HEK293T (cell line): ENCODE data around the gene ADAMTS8.

Experiments used
- CTCF ChIA-PET: fragments of 350-600 bp; formaldehyde crosslinking; extraction: SDS; loops from one replicate; lab custom pipeline; 2021; ENCODE audit warnings: antibody characterized with exemption, inconsistent platforms; lab: Yijun Ruan, JAX
- POLR2A ChIA-PET: fragments of 350-600 bp; formaldehyde crosslinking; extraction: SDS; loops from one replicate; lab custom pipeline; 2020; ENCODE audit warnings: antibody characterized with exemption, inconsistent platforms; lab: Yijun Ruan, JAX
- DNase-seq: peaks from one replicate; pipeline ENCODE4 v3.0.0; 2012; ENCODE audit warnings: mixed read lengths; ENCODE audit errors: extremely low spot score
- ARNT ChIP-seq: fragments of 450-650 bp; IDR thresholded peaks from 2 replicates; pipeline ENCODE4 v1.6.1; 2017; ENCODE audit warnings: mild to moderate bottlenecking
- BHLHE40 ChIP-seq: fragments of 450-650 bp; IDR thresholded peaks from 2 replicates; pipeline ENCODE4 v1.6.1; 2016; ENCODE audit warnings: mild to moderate bottlenecking, moderate library complexity, borderline replicate concordance
- CTBP1 ChIP-seq: fragments of 450-650 bp; IDR thresholded peaks from 2 replicates; pipeline ENCODE4 v1.6.1; 2016; ENCODE audit warnings: borderline replicate concordance
- ELF4 ChIP-seq: fragments of 450-650 bp; IDR thresholded peaks from 2 replicates; pipeline ENCODE4 v1.6.1; 2017; ENCODE audit warnings: antibody characterized with exemption
- FOXA1 ChIP-seq: fragments of 450-650 bp; IDR thresholded peaks from 2 replicates; pipeline ENCODE4 v1.6.1; 2016; ENCODE audit warnings: mild to moderate bottlenecking
- FOXK2 ChIP-seq: fragments of 450-650 bp; IDR thresholded peaks from 2 replicates; pipeline ENCODE4 v1.6.1; 2016; ENCODE audit warnings: mild to moderate bottlenecking
- FOXM1 ChIP-seq: fragments of 450-650 bp; IDR thresholded peaks from 2 replicates; pipeline ENCODE4 v1.6.1; 2017; ENCODE audit warnings: mild to moderate bottlenecking, borderline replicate concordance
- HDGF ChIP-seq: fragments of 450-650 bp; IDR thresholded peaks from 2 replicates; pipeline ENCODE4 v1.6.1; 2017; ENCODE audit warnings: antibody characterized with exemption, borderline replicate concordance
- L3MBTL2 ChIP-seq: fragments of 450-650 bp; conservative IDR thresholded peaks from 2 replicates; pipeline ENCODE4 v1.6.1; 2016; ENCODE audit warnings: mild to moderate bottlenecking
- LEF1 ChIP-seq: fragments of 450-650 bp; IDR thresholded peaks from 2 replicates; pipeline ENCODE4 v1.6.1; 2017; ENCODE audit warnings: mild to moderate bottlenecking, borderline replicate concordance
- NFRKB ChIP-seq: fragments of 450-650 bp; IDR thresholded peaks from 2 replicates; pipeline ENCODE4 v1.6.1; 2016; ENCODE audit warnings: mild to moderate bottlenecking, moderate library complexity
- SP1 ChIP-seq: fragments of 450-650 bp; IDR thresholded peaks from 2 replicates; pipeline ENCODE4 v1.6.1; 2017
- SUZ12 ChIP-seq: fragments of 450-650 bp; IDR thresholded peaks from 2 replicates; pipeline ENCODE4 v1.6.1; 2016; ENCODE audit warnings: mild to moderate bottlenecking
- TARDBP ChIP-seq: fragments of 450-650 bp; IDR thresholded peaks from 2 replicates; pipeline ENCODE4 v1.6.1; 2016
- ZNF384 ChIP-seq: fragments of 450-650 bp; IDR thresholded peaks from 2 replicates; pipeline ENCODE4 v1.6.1; 2016
- TF ChIP-seq, protein P1 (sequence below): fragments of 450-650 bp; IDR thresholded peaks from 2 replicates; pipeline ENCODE4 v1.6.1; 2016

Gene ADAMTS8

DNA sequence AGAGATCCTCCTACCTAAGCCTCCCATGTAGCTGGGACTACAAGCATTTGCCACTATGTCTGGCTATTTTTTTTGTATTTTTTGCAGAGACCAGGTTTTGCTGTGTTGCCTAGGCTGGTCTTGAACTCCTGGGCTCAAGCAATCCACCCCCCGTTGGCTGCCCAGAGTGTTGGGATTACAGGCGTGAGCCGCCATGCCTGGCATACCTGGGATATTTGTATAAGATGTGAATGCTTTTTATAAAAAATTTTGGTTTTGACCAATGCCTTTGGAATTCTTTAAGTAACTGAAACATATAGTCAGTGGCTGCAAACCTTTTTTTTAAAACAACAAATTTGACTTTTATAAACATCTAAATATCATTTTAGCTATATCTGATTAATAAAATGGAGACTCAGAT is 42.4 kb downstream of the ADAMTS8 start:
- ChIA-PET POLR2A (no interaction called here), CTCF (no interaction called here)
- no peak for TF ChIP-seq HDGF
- no peak for TF ChIP-seq ELF4
- TF ChIP-seq NFRKB = no peak
- no peak for TF ChIP-seq SUZ12
- TF ChIP-seq BHLHE40 = no peak
- TF ChIP-seq ARNT = no peak
- no peak for TF ChIP-seq L3MBTL2
- no peak for TF ChIP-seq FOXM1
- TF ChIP-seq LEF1 = no peak
- no peak for TF ChIP-seq FOXK2
- DNase-seq = no peak

DNA sequence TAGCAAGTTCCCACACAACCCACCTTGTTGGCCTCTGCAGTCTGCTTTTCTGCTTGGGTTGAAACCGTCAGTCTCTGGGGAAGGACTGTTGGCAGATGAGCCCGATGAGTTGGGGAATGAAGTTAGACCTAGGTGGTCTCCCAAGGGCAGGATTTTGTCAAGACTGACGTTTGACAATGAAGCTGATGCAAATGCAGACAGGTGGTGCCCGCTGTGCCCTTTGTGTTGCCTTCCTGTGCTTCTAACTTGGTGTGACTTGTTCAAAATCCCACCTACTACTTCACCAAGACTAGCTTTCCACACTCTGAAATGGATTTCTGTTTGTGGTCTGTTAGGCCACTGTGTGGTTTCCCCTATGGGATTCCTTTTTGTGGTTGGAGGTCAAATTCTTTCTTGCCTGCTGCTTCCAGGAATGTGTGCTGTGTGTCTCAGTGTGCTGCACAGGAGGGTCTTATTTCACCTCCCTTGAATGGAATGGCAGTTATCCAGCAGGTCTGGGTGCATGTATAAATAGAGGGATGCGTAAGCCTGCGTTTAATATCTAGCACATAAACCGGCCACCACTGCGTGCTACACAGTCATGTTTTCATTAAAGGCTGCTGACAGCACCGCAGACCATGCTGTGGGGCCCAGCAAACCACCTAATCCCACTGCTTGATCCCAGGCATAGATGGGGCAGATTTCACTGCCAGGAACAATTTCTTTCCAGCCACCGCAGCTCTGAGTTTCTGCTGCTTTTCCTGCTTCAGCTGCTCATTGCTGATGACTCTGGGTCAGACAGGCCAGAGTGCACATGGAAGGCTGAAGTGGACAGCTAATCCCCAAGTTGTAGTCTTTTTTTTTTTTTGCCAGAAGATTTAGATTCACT is 44.8 kb downstream of the ADAMTS8 start:
- DNase-seq = no peak
- no peak for TF ChIP-seq SP1
- TF ChIP-seq SUZ12 = no peak
- TF ChIP-seq CTBP1 = no peak
- TF ChIP-seq FOXM1 = no peak
- no peak for TF ChIP-seq NFRKB
- TF ChIP-seq ELF4 = no peak
- TF ChIP-seq TARDBP = no peak
- CTCF ChIA-PET = no interaction called here
- POLR2A ChIA-PET = no interaction called here

DNA sequence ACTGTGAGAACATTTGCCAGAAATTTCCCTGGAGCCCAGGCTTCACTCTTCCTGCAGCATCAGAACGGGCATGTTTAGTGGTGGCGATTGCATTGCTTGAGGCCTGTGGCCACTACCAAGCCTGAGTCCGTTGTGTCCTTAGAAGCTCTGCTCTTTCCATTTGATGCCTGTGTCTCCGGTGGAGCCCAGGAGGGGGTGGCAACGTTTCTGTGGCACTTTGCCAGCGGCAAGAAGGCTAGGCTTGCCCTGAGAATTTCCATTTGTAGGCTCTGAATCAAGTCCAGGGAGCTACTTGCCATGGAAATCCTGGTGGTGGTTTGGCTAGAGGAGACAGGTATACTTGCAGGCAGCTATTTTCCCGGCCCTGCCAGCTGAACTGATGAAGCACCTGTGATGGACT is 47.1 kb downstream of the ADAMTS8 start:
- no peak for TF ChIP-seq FOXA1
- no peak for TF ChIP-seq HDGF
- TF ChIP-seq LEF1 = no peak
- TF ChIP-seq ELF4 = no peak
- no peak for TF ChIP-seq ZNF384
- TF ChIP-seq, protein P1, sequence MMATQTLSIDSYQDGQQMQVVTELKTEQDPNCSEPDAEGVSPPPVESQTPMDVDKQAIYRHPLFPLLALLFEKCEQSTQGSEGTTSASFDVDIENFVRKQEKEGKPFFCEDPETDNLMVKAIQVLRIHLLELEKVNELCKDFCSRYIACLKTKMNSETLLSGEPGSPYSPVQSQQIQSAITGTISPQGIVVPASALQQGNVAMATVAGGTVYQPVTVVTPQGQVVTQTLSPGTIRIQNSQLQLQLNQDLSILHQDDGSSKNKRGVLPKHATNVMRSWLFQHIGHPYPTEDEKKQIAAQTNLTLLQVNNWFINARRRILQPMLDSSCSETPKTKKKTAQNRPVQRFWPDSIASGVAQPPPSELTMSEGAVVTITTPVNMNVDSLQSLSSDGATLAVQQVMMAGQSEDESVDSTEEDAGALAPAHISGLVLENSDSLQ = no peak
- TF ChIP-seq FOXM1 = no peak

DNA sequence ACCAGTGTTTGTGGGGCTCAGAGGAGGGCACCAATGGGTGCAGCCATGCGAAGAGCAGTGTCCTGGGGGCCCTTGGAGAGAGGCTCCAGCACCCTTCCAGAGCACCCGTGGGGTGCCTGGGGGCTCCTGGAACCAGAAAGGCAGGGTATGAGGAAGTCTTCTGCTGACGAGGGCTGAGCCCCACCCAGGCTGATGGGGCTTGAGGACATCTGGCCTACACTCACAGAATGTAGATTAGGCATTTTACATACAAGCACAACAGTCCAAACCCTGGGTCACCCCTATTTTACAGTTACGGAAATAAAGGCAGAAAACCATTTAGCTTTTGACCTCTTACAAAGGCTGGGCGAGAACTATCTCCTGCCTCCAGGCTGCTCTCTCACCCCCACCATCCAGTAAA is 47.6 kb downstream of the ADAMTS8 start:
- no peak for DNase-seq
- ChIA-PET POLR2A (no interaction called here), CTCF (no interaction called here)
- TF ChIP-seq, protein P1 = no peak
- TF ChIP-seq LEF1 (no peak), ZNF384 (no peak), SP1 (no peak), FOXM1 (no peak), L3MBTL2 (no peak), HDGF (no peak), FOXA1 (no peak), SUZ12 (no peak), FOXK2 (no peak), TARDBP (no peak), CTBP1 (no peak), BHLHE40 (no peak), ELF4 (no peak), ARNT (no peak), NFRKB (no peak)

More for the DNA sequence above, 47.1 kb downstream of the ADAMTS8 start:
- CTCF ChIA-PET = no interaction called here
- POLR2A ChIA-PET = no interaction called here
- no peak for DNase-seq

DNA sequence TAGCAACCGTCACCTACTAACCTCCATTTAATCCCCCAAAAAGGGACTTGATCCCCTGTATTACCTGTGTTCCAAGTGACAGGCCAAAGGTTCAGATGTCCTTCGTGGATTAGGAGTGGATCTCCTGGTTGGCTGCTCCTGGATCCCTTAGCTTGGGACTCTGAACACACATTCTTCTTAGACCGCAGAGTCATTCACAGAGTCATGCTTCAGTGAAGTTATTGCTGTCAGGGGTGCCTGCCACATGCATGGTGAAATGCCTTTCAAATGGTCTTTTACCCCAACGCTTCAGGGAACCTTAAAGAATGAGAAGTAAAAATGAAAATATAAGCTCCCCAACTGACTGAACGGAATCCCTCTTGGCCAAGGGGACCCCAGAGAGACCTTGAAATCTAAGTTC is 49.1 kb downstream of the ADAMTS8 start:
- DNase-seq = no peak
- CTCF ChIA-PET = no interaction called here
- POLR2A ChIA-PET = no interaction called here
- TF ChIP-seq L3MBTL2 (no peak), FOXK2 (no peak), ELF4 (no peak), SP1 (no peak), NFRKB (no peak), FOXA1 (no peak), CTBP1 (no peak), LEF1 (no peak), ARNT (no peak), SUZ12 (no peak), BHLHE40 (no peak), HDGF (no peak), ZNF384 (no peak)
- TF ChIP-seq, protein P1 = no peak

DNA sequence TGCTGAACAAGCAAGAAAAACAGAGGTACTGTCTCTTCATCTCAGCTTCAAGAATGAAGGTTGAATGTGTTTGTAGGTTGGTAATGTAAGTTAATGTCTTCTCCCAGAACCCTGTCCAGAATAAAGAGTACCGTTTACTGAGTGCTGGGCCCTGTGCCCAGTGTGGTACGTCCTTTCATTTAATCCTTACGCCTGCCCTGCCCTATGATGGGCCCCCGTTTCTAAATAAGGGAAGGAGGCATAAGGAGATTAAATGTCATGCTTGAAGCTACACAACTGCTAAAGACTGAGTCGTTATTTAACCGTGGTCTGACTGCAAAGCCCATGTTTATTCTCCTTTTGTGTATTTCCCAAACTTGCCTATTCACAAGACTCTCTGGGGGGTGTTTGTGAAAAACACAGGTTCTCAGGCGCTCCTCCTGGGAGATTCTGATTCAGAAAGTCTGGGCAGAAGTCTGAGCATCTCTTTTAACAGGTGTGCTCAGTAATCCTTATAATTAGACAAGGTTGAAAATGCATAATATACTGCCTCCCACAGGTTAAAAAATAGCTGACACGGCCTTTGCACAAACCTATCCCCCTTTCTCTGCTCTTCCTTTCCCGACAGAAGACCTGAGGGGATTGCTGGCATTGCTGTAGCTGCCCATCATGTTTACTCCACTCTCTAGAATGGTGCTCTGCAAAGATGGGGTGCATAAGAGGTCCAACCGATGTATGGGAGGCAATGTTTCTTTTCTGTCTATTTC is 57.4 kb downstream of the ADAMTS8 start:
- no peak for DNase-seq
- CTCF ChIA-PET = interaction anchor here (0.6 kb wide), 1 partner anchor 45 kb away, joined by 3 read pairs; no protein-coding TSS in a partner anchor
- no peak for TF ChIP-seq SP1
- TF ChIP-seq TARDBP = no peak
- no peak for TF ChIP-seq FOXA1
- TF ChIP-seq, protein P1 = no peak
- TF ChIP-seq ARNT = no peak
- TF ChIP-seq L3MBTL2 = no peak

More for the DNA sequence above, 57.4 kb downstream of the ADAMTS8 start:
- POLR2A ChIA-PET = no interaction called here
